PFSK-1 (cell line): ENCODE measurements around the gene DYNC1I2.

Experiments
- POLR2AphosphoS5 ChIP-seq: IDR thresholded peaks from 2 replicates; pipeline ENCODE4 v1.6.1; 2012; ENCODE audit warnings: low read depth, mild to moderate bottlenecking, control low read depth, low read length, moderate library complexity
- SIN3A ChIP-seq: IDR thresholded peaks from 2 replicates; pipeline ENCODE4 v1.6.1; 2012; ENCODE audit warnings: mild to moderate bottlenecking, low read length, moderate library complexity, borderline replicate concordance; ENCODE audit not compliant: insufficient read depth
- TF ChIP-seq, protein P1 (sequence below), 2 experiments: IDR thresholded peaks; 2 replicates each; pipeline versions ENCODE4 v1.6.1 to v1.8.0; 2011 to 2012; ENCODE audit warnings: low read depth in 2 of 2, low read length in 2 of 2, control low read depth in 1 of 2, inconsistent platforms in 1 of 2, mild to moderate bottlenecking in 1 of 2, moderate library complexity in 1 of 2; ENCODE audit not compliant: insufficient read depth in 1 of 2

DNA sequence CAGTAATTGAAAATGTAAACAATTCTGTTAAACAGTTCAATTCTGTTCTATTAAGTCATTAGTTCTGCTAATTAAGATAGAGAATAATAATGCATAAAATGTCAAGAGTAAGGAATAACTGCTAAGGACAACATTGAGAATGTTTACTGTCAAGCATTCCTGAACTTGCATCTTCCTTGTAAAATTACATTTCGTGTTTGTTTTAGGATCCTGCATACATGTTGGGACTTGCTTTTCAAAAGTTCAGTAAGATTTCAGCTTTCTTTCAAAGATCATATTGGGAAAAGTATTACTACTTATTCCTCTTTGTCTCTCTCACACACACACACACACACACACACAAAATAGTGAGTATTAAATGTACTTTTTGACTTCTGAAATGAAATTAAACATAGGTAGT is 20.5 kb downstream of the DYNC1I2 start:
- TF ChIP-seq POLR2AphosphoS5 (no peak), SIN3A (no peak)
- TF ChIP-seq, protein P1, sequence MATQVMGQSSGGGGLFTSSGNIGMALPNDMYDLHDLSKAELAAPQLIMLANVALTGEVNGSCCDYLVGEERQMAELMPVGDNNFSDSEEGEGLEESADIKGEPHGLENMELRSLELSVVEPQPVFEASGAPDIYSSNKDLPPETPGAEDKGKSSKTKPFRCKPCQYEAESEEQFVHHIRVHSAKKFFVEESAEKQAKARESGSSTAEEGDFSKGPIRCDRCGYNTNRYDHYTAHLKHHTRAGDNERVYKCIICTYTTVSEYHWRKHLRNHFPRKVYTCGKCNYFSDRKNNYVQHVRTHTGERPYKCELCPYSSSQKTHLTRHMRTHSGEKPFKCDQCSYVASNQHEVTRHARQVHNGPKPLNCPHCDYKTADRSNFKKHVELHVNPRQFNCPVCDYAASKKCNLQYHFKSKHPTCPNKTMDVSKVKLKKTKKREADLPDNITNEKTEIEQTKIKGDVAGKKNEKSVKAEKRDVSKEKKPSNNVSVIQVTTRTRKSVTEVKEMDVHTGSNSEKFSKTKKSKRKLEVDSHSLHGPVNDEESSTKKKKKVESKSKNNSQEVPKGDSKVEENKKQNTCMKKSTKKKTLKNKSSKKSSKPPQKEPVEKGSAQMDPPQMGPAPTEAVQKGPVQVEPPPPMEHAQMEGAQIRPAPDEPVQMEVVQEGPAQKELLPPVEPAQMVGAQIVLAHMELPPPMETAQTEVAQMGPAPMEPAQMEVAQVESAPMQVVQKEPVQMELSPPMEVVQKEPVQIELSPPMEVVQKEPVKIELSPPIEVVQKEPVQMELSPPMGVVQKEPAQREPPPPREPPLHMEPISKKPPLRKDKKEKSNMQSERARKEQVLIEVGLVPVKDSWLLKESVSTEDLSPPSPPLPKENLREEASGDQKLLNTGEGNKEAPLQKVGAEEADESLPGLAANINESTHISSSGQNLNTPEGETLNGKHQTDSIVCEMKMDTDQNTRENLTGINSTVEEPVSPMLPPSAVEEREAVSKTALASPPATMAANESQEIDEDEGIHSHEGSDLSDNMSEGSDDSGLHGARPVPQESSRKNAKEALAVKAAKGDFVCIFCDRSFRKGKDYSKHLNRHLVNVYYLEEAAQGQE (IDR thresholded peaks at IDR 0.05; ENCODE audit: insufficient read depth in 1 of 2, low read depth in 2 of 2, low read length in 2 of 2) = no peak
